Thoracic aorta (tissue), 2 donors: ENCODE data around the gene IZUMO1. TPM values are rescaled to one million over a fixed set of nuclear protein-coding genes. Genes with fewer than 3 reads are reported as not detected.

ENCODE experiments used
- ATAC-seq: fragments of 150-250 bp; one replicate; pipeline ENCODE4 v1.8.0; 2017; ENCODE audit warnings: low read depth; ENCODE audit not compliant: insufficient number of reproducible peaks, low FRiP score
- DNase-seq: peaks from one replicate; pipeline ENCODE4 v3.0.0-alpha.2; 2020; ENCODE audit warnings: low spot score
- H3K27ac ChIP-seq, 2 donors: fragments of 200-600 bp; sonication (generic); 1 replicate in 1 of 2; 2 replicates in 1 of 2; pipeline ENCODE4 v1.5.1; 2016; ENCODE audit warnings: mild to moderate bottlenecking in 2 of 2, moderate library complexity in 2 of 2
- H3K27me3 ChIP-seq: fragments of 200-600 bp; sonication (generic); replicated peaks from 2 replicates; pipeline ENCODE4 v1.6.0; 2016; ENCODE audit warnings: mild to moderate bottlenecking; ENCODE audit not compliant: insufficient read depth
- H3K36me3 ChIP-seq: fragments of 200-600 bp; sonication (generic); one replicate; pipeline ENCODE4 v1.5.1; 2016
- H3K4me1 ChIP-seq, 2 donors: fragments of 200-600 bp; sonication (generic); 1 replicate in 1 of 2; 2 replicates in 1 of 2; pipeline versions ENCODE4 v1.5.1 to v1.6.0; 2016; ENCODE audit warnings: low read depth in 2 of 2, mild to moderate bottlenecking in 1 of 2; ENCODE audit not compliant: control insufficient read depth in 1 of 2
- H3K4me3 ChIP-seq: fragments of 200-600 bp; sonication (generic); 2 replicates; pipeline ENCODE4 v1.5.1; 2016; ENCODE audit warnings: mild to moderate bottlenecking
- H3K9me3 ChIP-seq: fragments of 200-600 bp; sonication (generic); 2 replicates; pipeline ENCODE4 v1.5.1; 2016
- total RNA-seq, 2 donors: library from RNA; depleted of rRNA; stranded (reverse); fragments of >200 nt; gene quantifications; one replicate each; pipeline versions ENCODE4 v1.1.0 to v1.2.3, GENCODE V29; 2016
- TF ChIP-seq, protein P1 (sequence below): fragments of 200-600 bp; sonication (generic); IDR thresholded peaks from one replicate; pipeline ENCODE4 v1.5.1; 2019; ENCODE audit warnings: antibody characterized with exemption

The IZUMO1 gene
- total RNA-seq, 2 donors from 2014 or later: not detected

DNA sequence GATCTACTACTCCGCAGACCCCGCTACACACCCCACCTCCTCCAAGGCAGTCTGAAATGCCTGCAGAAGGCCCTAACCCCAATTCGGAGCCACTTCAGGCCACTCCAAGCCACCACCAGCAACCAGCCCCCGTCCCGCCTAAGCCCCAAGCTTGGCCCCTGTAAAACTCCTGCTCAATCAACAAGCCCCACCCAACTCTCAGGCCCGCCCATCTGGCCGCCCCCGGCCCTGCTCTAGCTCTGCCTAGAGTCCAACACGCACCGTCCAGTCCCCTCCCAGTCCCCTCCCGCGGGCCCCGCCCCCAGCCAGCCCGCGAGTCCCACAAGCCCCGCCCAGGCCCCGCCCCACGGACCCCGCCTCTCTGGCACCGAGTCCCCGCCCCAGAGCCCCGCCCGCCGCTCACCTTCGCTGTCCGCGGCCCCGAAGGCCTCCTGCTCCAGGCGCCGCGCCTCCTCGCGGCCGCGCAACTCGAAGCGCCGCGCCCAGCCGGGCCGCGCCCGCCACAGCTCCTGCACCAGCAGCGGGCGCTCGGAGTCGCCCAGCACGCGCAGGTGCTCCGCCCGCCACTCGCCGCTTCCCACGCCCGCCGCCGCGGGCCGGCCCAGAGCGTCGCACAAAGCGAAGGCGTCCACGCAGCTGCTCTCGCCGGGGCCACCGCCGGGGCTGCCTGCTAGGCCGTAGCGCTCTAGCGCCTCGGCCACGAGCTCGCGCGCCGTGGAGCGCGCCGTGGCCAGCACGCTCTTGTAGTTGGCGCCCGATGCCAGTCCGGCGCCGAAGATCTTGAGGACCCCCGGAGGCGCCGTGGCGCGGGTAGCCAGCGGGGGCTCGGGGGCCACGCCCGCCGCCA, 7.9 kb downstream of the IZUMO1 start:
- Histone ChIP-seq H3K4me3 (peak overlapping the region; percentile 79), H3K36me3 (no peaks in the 10 kb centered on the region), H3K4me1 (peaks cover 5 to 17% of the 10 kb centered on the region in 2 donors), H3K27me3 (no peaks in the 10 kb centered on the region), H3K9me3 (no peaks in the 10 kb centered on the region), H3K27ac (no peak overlapping the region)
- TF ChIP-seq, protein P1, sequence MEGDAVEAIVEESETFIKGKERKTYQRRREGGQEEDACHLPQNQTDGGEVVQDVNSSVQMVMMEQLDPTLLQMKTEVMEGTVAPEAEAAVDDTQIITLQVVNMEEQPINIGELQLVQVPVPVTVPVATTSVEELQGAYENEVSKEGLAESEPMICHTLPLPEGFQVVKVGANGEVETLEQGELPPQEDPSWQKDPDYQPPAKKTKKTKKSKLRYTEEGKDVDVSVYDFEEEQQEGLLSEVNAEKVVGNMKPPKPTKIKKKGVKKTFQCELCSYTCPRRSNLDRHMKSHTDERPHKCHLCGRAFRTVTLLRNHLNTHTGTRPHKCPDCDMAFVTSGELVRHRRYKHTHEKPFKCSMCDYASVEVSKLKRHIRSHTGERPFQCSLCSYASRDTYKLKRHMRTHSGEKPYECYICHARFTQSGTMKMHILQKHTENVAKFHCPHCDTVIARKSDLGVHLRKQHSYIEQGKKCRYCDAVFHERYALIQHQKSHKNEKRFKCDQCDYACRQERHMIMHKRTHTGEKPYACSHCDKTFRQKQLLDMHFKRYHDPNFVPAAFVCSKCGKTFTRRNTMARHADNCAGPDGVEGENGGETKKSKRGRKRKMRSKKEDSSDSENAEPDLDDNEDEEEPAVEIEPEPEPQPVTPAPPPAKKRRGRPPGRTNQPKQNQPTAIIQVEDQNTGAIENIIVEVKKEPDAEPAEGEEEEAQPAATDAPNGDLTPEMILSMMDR: no peak
- DNase-seq: peak; percentile 44
- ATAC-seq: no peak

DNA sequence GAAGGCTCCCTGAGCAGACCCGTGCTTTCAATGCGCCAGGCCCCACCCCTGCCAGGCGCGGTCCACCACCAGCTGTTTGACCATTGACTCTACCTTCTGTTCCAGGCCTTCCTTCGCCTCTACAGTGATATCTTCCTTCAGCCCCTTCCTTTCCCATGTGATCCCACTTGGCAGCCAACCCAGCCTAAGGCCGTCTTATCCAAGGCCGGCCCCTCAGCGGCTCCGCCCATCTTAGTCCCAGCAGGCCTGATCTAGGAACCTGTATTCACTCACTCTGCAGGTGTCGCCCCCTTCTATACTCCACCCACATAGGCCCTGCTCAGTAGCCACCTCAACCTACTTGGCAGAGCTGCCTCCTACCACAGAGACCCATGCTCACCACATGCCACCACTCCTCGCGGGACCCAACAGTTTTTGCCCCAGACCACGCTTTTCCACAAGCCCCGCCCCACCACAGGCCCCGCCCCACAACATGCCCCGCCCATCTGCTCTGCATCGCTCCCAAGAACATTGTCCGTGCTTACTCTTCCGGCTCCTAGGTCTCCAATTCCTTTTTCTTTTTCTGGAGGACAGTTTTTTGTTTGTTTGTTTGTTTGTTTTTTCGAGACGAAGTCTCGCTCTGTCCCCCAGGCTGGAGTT, 9.2 kb downstream of the IZUMO1 start:
- Histone ChIP-seq H3K27me3 (no peaks in the 10 kb centered on the region), H3K4me1 (peaks cover 5 to 17% of the 10 kb centered on the region in 2 donors), H3K36me3 (no peaks in the 10 kb centered on the region), H3K4me3 (no peak overlapping the region), H3K9me3 (no peaks in the 10 kb centered on the region), H3K27ac (no peak overlapping the region)
- no peak for DNase-seq
- ATAC-seq: no peak
- TF ChIP-seq, protein P1: no peak

DNA sequence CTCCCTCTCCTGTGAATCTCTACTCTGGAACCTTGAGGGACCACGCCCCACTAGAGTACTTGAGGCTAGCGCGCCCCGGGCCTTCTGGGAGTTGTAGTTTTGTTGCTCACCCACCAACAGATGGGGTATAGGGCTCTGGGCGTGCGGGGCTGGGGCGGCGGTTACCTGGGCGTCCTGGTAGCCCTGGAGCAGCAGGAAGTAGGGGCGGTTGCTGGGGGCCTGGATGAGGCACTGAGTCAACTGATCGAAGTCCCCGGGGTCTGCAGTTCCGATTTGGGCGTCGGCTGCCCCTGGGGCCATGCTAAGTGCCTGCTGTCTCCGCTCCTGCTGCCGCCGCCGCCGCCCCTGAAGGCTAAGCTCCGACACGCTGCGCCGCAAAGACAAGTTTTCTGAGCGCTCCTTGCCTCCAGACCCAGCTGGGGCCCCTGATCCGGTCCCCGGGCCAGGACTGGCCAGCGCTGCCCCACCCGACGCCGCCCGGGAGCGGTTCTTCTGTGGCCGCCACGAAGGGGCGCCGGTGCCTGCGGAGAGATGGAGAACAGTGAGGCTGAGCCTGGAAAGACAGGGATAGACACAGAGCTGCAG, 11.6 kb downstream of the IZUMO1 start:
- no peaks in the 10 kb centered on the region for H3K9me3 ChIP-seq
- H3K27ac ChIP-seq: no peak overlapping the region
- H3K4me3 ChIP-seq: no peak overlapping the region
- TF ChIP-seq, protein P1: no peak
- no peaks in the 10 kb centered on the region for H3K36me3 ChIP-seq
- ATAC-seq (no peak), DNase-seq (no peak)
- H3K27me3 ChIP-seq: no peaks in the 10 kb centered on the region
- H3K4me1 ChIP-seq: peaks cover 5 to 17% of the 10 kb centered on the region in 2 donors

DNA sequence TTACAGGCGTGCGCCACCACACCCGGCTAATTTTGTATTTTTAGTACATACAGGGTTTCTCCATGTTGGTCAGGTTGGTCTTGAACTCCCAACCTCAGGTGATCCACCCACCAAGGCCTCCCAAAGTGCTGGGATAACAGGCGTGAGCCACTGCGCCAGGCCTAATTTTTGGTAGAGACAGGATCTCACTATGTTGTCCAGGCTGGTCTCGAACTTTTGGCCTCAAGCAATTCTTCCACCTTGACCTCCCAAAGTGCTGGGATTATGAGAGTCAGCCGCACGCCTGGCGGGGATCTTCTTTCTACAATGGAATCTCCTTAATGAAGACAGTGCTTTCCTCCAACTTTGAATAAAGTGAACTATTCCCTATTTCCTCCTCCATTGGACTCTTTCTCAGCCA, 12.1 kb downstream of the IZUMO1 start:
- H3K4me1 ChIP-seq: peaks cover 5 to 13% of the 10 kb centered on the region in 2 donors
- no peaks in the 10 kb centered on the region for H3K27me3 ChIP-seq
- no peaks in the 10 kb centered on the region for H3K9me3 ChIP-seq
- H3K36me3 ChIP-seq: no peaks in the 10 kb centered on the region
- no peak overlapping the region for H3K4me3 ChIP-seq
- H3K27ac ChIP-seq: no peak overlapping the region
- DNase-seq: no peak
- ATAC-seq: no peak
- TF ChIP-seq, protein P1: no peak

DNA sequence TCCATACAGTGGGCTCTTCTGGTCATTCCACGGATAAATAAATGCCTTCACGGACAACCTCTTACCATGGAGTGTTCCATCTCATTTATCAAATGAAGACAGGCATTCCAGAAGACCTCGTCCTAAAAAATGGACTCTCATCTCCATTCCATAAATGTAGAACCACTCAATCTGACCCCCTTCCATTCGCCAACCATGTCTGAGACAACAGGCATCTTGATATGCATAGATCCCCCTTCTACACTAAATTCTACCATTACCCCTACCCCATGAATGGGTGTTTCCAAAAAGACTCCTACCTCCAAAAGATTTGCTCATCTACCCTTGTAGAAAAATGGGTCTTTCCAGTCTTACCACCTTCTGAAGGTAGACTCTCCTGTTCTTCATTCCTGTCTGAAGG, 15.3 kb downstream of the IZUMO1 start:
- Histone ChIP-seq H3K27me3 (no peaks in the 10 kb centered on the region), H3K27ac (no peak overlapping the region), H3K36me3 (no peaks in the 10 kb centered on the region), H3K4me3 (no peak overlapping the region), H3K9me3 (no peaks in the 10 kb centered on the region), H3K4me1 (no peaks in the 10 kb centered on the region)
- TF ChIP-seq, protein P1: no peak
- ATAC-seq: no peak
- DNase-seq: no peak
